Stimulated activated CD4-positive, alpha-beta T cell treated with anti-CD3 and anti-CD28 coated beads, Interleukin-12 subunit alpha, Interleukin-12 subunit beta, amount 100 ng/mL, for 48 hours (primary cell): ENCODE measurements around the gene AGBL1.
A peak's percentile ranks its signal among the peaks of the same experiment; 100 is the strongest.

Experiments
- DNase-seq, 3 donors: peaks; one replicate each; pipeline ENCODE4 v3.0.0-alpha.2; 2020; ENCODE audit warnings: low read depth in 2 of 3, low spot score in 1 of 3

The AGBL1 gene

DNA sequence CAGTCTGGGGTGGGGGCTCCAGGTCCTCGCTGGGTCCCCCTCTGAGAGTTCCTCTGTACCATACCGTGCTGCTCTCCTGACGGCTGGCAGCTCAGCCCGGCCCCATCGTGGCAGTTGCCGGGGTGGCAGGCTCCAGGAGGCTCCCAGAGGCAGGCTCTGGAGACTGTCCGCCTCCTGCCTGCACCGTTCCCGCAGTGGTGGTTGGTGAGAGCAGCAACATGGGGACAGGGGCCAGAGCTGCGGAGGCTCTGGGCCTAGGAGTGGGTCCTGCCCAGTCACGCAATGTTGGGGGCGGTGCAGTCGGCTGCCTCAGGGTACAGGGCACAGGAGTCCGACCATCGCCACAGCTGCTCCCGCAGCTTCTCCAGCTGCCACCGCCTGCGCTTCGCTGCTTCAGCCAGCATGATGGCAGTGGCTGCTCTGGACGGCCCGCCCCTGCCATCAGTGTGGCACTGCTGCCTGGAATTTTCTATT is 492.7 kb downstream of the AGBL1 start:
- DNase-seq: no peak

DNA sequence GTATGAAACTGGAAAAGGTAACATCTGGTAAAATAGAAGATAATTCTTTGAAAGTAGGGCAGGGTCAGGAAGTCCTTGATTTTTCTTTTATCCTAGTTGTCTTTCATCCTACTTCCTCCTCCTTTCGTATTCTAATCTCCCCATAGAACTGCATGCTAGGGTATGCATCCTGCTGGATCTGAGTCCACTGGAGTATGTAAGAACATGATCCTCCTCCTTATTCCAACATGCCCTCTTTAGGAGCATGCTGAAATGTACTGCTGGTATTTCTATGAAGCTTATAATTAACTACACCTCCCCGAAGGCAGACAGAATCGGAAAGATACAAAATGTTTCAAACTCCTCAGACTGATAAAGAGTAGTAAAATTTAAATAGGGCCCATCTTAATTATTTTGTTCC is 493.8 kb downstream of the AGBL1 start:
- no peak for DNase-seq

DNA sequence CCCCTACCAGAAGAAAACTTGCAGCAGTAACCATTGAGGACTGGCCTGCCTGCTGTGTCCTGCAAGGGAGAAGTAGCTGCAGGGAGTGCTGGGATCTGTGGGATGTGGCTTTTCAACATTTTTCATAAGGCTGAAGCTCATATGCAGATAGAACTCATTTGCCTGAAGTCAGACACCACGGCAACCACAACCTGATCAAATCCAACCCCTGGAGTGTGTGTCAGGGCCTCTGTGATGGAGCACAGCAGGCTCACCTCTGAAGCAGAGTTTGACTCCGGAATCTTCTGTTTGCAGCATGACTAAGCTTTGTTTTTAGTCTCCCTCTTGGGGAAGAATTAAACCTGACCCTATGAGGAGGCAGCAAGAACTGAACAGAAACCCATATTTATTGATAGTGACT is 508.7 kb downstream of the AGBL1 start:
- no peak for DNase-seq

GRCh38 chr15:86590461-86590860 is 510.8 kb downstream of the AGBL1 start:
- no peak for DNase-seq

GRCh38 chr15:86591158-86591557 is 511.5 kb downstream of the AGBL1 start:
- no peak for DNase-seq

DNA sequence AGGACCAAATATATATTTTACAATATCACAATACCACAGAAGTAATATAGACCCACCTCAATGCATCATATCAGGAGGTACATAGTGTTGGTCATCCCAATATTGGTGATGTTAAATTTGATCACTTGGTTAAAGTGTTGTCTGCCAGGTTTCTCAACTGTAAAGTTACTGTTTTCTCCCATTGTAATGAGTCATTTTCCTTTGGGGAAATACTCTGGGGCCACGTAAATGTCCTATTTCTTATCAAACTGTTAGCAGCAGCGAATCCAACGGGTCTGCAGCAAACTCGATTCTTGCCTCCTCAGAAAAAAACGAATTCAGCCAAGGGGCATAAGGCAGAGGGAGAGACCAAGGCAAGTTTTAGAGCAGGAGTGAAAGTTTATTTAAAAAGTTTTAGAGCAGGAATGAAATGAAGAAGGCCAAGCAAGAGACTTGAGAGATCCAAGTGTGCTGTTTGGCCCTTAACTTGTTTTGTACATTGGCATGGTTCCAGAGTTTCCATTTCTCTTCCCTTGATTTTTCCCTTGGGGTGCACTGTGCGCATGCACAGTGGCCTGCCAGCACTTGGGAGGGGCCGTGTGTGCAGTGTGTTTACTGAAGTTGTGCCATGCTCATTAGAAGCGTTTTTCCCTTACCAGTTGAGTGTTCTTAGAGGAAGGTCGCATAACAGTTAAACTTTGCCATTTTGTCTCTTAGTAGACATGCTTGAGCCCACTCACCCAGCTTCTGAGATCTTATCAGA is 512.5 kb downstream of the AGBL1 start:
- DNase-seq: no peak

DNA sequence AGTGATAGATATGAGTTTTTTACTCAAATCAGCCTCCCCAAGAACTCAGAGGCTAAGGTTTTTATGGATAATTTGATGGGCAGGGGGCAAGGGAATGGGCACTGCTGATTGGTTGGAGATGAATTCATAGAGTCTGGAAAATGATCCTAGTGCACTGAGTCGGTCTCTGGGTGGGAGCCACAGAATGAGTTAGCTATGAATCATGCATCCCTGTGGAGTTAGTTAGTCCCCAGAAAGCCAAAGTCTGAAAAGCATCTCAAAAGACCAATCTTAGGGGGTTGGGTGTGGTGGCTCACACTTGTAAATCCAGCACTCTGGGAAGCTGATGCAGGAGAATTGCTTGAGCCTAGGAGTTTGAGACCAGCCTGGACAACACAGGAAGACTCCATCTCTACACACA is 516.1 kb downstream of the AGBL1 start:
- no peak for DNase-seq

- DNase-seq: no peak
Measured at GRCh38 chr15:86603466-86603865, 523.8 kb downstream of the AGBL1 start.

GRCh38 chr15:86608461-86609205 is 529.0 kb downstream of the AGBL1 start:
- DNase-seq: no peak

- no peak for DNase-seq
Measured at GRCh38 chr15:86609275-86609674, 529.6 kb downstream of the AGBL1 start.

DNA sequence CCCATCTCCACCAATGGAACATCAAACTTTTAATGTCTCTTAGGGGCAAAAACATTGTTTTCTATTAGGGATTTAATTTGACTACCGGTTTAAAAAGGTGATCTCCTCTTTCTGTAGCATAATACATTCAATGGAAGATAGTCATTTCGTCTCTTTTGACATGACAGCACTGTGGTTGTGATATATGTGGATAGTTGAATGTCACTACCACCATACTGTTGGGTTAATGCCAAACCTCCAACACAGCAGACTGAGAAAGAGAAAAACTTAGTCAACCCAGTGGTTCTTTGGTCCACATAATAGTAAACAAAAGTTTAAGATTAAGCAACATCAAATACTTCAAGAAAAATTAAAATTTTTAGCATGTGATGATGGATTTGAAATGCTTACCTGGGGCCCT is 530.4 kb downstream of the AGBL1 start:
- DNase-seq: no peak

DNA sequence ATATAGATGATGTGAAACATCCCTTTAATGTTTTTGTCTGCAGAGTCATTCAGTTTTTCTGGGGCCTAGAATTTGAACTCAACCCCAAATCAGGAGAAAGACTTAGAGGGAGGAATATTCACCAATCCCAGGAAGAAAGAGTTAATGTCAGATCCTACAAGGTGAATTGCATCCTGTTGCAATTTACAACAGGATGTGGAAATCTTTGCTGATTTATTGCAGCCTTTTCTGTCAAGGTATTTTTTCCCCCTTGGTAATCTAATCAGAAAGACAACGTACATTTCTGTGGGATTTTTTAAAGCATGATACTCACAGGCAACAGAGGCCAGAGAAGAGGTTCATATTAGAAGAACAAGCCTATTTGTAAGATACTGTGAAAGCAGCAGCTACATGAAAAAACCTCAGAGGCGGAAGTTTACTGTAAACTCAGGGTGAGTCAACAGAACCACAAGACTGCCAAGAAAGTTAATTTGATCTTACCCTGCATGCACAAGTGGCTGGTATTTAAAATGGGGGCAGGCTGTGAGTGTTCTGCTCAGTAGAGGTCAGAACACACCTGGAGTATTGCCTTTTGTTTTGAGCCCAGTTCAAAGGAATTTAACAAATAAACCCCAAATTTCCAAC is 531.9 kb downstream of the AGBL1 start:
- no peak for DNase-seq

GRCh38 chr15:86615411-86615810 is 535.7 kb downstream of the AGBL1 start:
- DNase-seq: no peak

DNA sequence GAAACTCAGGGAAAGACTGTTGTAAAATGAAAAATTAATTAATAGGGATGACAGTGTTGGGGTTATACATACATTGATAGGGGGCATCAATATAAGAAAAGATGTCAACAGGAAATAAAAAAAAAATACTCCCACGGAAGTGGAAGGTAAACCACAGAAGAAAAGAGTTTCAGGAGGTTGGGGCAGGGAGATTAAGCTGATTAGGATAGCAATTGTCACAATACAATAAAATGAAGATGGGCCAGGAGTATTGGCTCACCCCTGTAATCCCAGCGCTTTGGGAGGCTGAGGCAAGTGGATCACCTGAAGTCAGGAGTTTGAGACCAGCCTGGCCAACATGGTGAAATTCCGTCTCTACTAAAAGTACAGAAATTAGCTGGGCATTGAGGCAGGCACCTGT is 536.1 kb downstream of the AGBL1 start:
- no peak for DNase-seq

DNA sequence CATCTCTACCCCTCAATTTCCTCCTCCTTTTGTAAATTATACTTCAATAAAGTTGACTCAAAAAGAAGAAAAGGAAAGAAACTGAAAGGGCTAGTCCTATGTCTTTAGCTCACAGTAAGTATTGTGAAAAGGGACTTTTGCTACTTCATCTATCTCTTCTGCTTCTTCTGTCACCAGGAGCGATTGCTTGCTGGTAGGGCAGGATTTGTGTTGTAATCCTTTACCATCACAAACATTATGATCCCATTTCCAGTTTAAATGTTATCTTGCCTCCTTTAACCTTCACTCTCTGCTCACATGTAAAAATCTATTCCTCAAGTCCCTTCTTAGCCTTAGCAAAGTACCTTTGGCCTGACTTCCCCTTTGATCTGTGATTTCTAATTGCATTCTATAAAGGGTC is 537.1 kb downstream of the AGBL1 start:
- no peak for DNase-seq

GRCh38 chr15:86620157-86620556 is 540.5 kb downstream of the AGBL1 start:
- no peak for DNase-seq

DNA sequence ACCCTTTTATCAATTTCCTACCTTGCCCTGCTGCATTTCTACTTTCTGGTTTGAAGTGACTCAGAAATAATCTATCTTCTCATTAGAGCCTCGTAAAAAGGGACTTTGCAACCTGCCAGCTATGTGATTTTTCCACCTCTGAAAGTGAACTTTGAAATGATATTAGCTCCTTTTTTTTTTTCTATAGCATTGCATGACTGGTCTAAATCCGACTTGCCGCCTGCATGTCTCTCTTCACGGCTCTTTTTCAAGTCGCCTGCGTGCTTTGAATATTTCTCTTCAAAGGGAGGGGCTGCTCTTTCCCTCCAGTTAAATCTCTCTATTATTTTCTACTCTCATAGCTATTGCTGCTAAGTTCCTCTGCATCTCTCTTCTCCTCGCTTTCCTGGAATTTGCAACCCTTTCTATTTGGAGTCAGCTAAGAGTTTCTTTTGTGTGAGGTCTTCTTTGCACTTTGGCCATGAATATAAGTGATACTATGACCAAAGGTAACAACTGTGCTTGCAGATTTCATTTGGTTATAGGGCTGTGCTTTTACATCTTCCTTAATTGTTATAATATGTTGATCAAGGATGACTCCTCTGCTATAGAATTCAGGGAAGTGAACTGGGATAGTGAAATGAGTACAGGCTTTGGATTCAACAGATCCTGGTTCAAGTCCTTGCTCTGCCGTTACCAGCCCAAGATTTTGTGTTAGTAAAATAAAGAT is 541.1 kb downstream of the AGBL1 start:
- no peak for DNase-seq

GRCh38 chr15:86623236-86623635 is 543.6 kb downstream of the AGBL1 start:
- no peak for DNase-seq

DNA sequence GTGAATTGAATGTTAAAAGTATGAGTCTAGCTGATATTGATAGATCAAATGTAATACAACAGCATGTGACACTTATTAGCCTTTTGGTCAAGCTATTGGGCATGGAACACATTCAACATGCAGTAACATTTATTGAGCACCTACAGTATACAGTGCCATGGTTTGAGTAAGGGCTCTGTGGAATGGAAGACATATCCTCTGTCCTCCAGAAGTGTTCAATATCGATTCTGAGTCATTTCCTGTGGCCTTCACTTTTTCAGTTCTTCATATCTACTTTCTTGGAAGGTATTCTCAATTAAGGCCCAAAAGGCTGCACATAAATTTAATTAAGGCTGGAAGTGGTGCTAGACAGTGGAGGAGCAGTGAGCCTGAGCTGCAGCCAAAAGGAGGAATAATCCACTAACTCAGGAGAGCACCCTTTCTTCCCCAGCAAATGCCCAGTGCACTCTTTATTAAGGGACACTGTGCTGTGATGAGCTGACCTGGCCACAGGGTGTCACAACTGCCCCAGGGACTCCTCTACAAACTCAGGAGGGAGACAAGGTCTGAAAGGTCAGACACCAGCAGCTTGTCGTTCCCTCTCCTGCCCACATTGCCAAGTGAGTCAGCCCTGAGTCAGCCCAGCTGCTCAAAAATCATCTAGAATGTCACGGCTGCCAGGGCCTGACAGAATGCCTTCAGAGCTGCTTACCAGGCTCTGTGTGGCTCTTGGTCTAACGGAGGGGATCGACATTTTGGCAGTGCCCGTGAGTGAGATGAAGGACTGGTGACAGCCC is 544.8 kb downstream of the AGBL1 start:
- DNase-seq: peak; percentile 73 to 84 (median 74)

- no peak for DNase-seq
Measured at GRCh38 chr15:86629409-86630356, 550.0 kb downstream of the AGBL1 start.
